Motor neuron (in vitro differentiated cells): Measurements from ENCODE around the gene TPST2. TPM values are rescaled to one million over a fixed set of nuclear protein-coding genes. Genes with fewer than 3 reads are reported as not detected.

Experiments
- ATAC-seq, 8 experiments: fragments of 200-7000 bp; cut with Tn5 transposase; replicated peaks in 6 of 8; 2 replicates each; pipeline ENCODE4 v1.8.0; 2021; ENCODE audit warnings: mild to moderate bottlenecking in 8 of 8, moderate library complexity in 8 of 8
- H3K27ac ChIP-seq, 2 donors: fragments of 250-450 bp; sonication (Bioruptor Pico); 2 replicates each; pipeline ENCODE4 v1.9.0; 2021; ENCODE audit warnings: antibody characterized with exemption in 2 of 2, mild to moderate bottlenecking in 2 of 2, moderate library complexity in 1 of 2
- H3K4me1 ChIP-seq, 2 donors: fragments of 250-450 bp; sonication (Bioruptor Pico); replicated peaks in 1 of 2; 2 replicates each; pipeline ENCODE4 v1.6.1; 2021; ENCODE audit warnings: antibody characterized with exemption in 2 of 2, mild to moderate bottlenecking in 2 of 2, moderate library complexity in 1 of 2
- H3K4me3 ChIP-seq, 5 donors: fragments of 250-450 bp; sonication (Bioruptor Pico); 2 replicates each; pipeline ENCODE4 v1.9.0; 2021; ENCODE audit warnings: antibody characterized with exemption in 5 of 5, mild to moderate bottlenecking in 5 of 5, moderate library complexity in 4 of 5
- WGBS, 10 experiments: fragments of 450-650 bp; shearing (Covaris generic); methylation state at CpG; one replicate each; pipeline ENCODE4 v1.0.0; 2022; 5-methylcytosine and 5-hydroxymethylcytosine counted together
- in situ Hi-C, 9 experiments: fragments of 400-800 bp; cut with MboI; loops; one replicate each; pipeline ENCODE4 v1.15.0; 2021; ENCODE audit warnings: low sequenced_read_pairs in 9 of 9, low pct_unique_long_range_greater_than_20kb in 2 of 9; ENCODE audit not compliant: unreplicated experiment in 9 of 9
- total RNA-seq, 8 experiments: library from RNA; unstranded; fragments of 300-600 nt; gene quantifications; 2 replicates each; pipeline versions ENCODE4 v1.2.3 to v1.2.4, GENCODE V29; 2022

Gene TPST2
- total RNA-seq, 8 experiments from 2014 or later = 7.9 to 24.1 (median 9.5) TPM

GRCh38 chr22:26476705-26477340 is 113.1 kb downstream of the TPST2 start:
- Histone ChIP-seq H3K27ac (no peak overlapping the region), H3K4me3 (no peak overlapping the region), H3K4me1 (peaks cover 27 to 32% of the 10 kb centered on the region in 2 donors)
- in situ Hi-C loops = no loop called here
- no peak for ATAC-seq
- 64 to 100% (median 91%) methylated on average over 1 to 4 of the region's 4 CpGs for WGBS, 10 experiments

GRCh38 chr22:26474682-26475081 is 115.2 kb downstream of the TPST2 start:
- Histone ChIP-seq H3K4me3 (no peak overlapping the region), H3K4me1 (peaks cover 7 to 13% of the 10 kb centered on the region in 2 donors), H3K27ac (no peak overlapping the region)
- in situ Hi-C loops = loop anchor here in 3 of 9 experiments (25.0 kb wide), 1 partner anchor 112 kb away; no protein-coding TSS in a partner anchor
- ATAC-seq = peak in 2 of 8 experiments; percentile 54 to 55

Other genes with a start within 250 kb of the TPST2 start
- 10 to 100 TPM in 1 of 8 experiments, 1 to 10 TPM in 7; 1.9 to 14.4 (median 6.2) TPM for gene ASPHD2, start 160.9 kb downstream of the TPST2 start, total RNA-seq
- gene HPS4, start 106.3 kb downstream of the TPST2 start, total RNA-seq = 10 to 100 TPM; 21.7 to 41.6 (median 32.6) TPM
- 10 to 100 TPM in 7 of 8 experiments, 1 to 10 TPM in 1; 8.4 to 21.2 (median 13.6) TPM for gene SRRD, start 106.3 kb downstream of the TPST2 start, total RNA-seq
- gene TFIP11, start 77.7 kb downstream of the TPST2 start, total RNA-seq = 10 to 100 TPM; 23.4 to 36.6 (median 31.6) TPM
- under 1 TPM in 3 of 8 experiments, not detected in 5; 0.38 to 0.86 (median 0.60) TPM for gene CRYBB1, start 27.9 kb upstream of the TPST2 start, total RNA-seq
- 1 to 10 TPM in 1 of 8 experiments, under 1 TPM in 3, not detected in 4; 0.38 to 1.2 (median 0.49) TPM for gene CRYBA4, start 31.8 kb upstream of the TPST2 start, total RNA-seq
- gene MIAT, start 67.5 kb upstream of the TPST2 start, total RNA-seq = 100 to 1,000 TPM in 3 of 8 experiments, 10 to 100 TPM in 3, 1 to 10 TPM in 2; 2.3 to 200 (median 90.9) TPM